Hepatocyte (in vitro differentiated cells): Measurements from ENCODE around the gene RNF169.

Source experiments
- EZH2 ChIP-seq: fragments of 200-600 bp; sonication (generic); IDR thresholded peaks from 2 replicates; pipeline ENCODE4 v1.6.1; 2016; ENCODE audit warnings: antibody characterized with exemption, mild to moderate bottlenecking, borderline replicate concordance
- EZH2phosphoT487 ChIP-seq: fragments of 200-600 bp; sonication (generic); IDR thresholded peaks from one replicate; pipeline ENCODE4 v1.6.1; 2018; ENCODE audit warnings: antibody characterized with exemption, mild to moderate bottlenecking, low read depth, moderate library complexity; ENCODE audit not compliant: unreplicated experiment, severe bottlenecking
- TF ChIP-seq, protein P1 (sequence below): fragments of 200-600 bp; sonication (generic); IDR thresholded peaks from 2 replicates; pipeline ENCODE4 v1.5.1; 2016; ENCODE audit warnings: antibody characterized with exemption, mild to moderate bottlenecking; ENCODE audit not compliant: poor library complexity

DNA sequence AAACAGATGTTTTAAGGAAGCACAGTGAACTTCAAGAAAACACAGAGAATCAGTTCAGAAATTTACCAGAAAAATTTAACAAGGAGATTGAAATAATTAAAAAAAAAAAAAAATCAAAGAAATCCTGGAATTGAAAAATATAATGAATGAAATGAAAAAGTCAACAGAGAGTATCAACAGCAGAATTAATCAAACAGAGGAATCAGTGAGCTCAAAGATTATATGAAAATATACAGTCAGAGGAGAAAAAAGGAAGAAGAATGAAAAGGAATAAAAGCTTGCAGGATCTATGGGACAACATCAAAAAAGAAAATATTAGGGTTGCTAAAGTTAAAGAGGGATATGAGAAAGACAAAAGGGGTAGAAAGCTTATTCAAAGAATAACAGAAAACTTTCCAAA, 117.9 kb downstream of the RNF169 start:
- TF ChIP-seq, protein P1, sequence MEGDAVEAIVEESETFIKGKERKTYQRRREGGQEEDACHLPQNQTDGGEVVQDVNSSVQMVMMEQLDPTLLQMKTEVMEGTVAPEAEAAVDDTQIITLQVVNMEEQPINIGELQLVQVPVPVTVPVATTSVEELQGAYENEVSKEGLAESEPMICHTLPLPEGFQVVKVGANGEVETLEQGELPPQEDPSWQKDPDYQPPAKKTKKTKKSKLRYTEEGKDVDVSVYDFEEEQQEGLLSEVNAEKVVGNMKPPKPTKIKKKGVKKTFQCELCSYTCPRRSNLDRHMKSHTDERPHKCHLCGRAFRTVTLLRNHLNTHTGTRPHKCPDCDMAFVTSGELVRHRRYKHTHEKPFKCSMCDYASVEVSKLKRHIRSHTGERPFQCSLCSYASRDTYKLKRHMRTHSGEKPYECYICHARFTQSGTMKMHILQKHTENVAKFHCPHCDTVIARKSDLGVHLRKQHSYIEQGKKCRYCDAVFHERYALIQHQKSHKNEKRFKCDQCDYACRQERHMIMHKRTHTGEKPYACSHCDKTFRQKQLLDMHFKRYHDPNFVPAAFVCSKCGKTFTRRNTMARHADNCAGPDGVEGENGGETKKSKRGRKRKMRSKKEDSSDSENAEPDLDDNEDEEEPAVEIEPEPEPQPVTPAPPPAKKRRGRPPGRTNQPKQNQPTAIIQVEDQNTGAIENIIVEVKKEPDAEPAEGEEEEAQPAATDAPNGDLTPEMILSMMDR = no peak
- TF ChIP-seq EZH2 = no peak
- no peak for TF ChIP-seq EZH2phosphoT487
